ENCODE data around the gene GNAQ. TPM values are rescaled to one million over a fixed set of nuclear protein-coding genes. Genes with fewer than 3 reads are reported as not detected.

GNAQ gene
- total and polyA plus RNA-seq, 4 donors = 6.8 to 19.6 (median 12.6) TPM

- DNase-seq (ENCODE audit: low spot score) = no peak
- H3K36me3 ChIP-seq (ENCODE audit: control insufficient read depth in 4 of 4, insufficient read depth in 3 of 4, low read depth in 1 of 4, low read length in 3 of 4) = peaks cover 0 to 2% (median 0%) of the 10 kb centered on the region in 4 donors
- H3K9ac ChIP-seq (ENCODE audit: low read depth in 1 of 2, low read length in 2 of 2) = no peak overlapping the region
- no peaks in the 10 kb centered on the region for H3K9me3 ChIP-seq (ENCODE audit: control insufficient read depth in 4 of 4, low read length in 3 of 4)
- H3K27me3 ChIP-seq (ENCODE audit: control insufficient read depth in 4 of 4, insufficient read depth in 4 of 4, low read length in 3 of 4) = no peaks in the 10 kb centered on the region
- WGBS = 79% methylated on average over 2 of the region's 2 CpGs
- no peak for TF ChIP-seq RAD21 (IDR thresholded peaks at IDR 0.05)
- no peak for TF ChIP-seq CTCF (IDR thresholded peaks at IDR 0.05; ENCODE audit: low read depth, low read length, missing input control)
- no peak for TF ChIP-seq GABPA (IDR thresholded peaks at IDR 0.05 in 1 of 2, conservative IDR thresholded peaks at IDR 0.05 in 1 of 2)
- TF ChIP-seq YY1 (IDR thresholded peaks at IDR 0.05) = no peak
- TF ChIP-seq ATF3 (IDR thresholded peaks at IDR 0.05) = no peak
- TF ChIP-seq TAF1 (conservative IDR thresholded peaks at IDR 0.05) = no peak
- no peak for TF ChIP-seq REST (IDR thresholded peaks at IDR 0.05)
- TF ChIP-seq RXRA (IDR thresholded peaks at IDR 0.05) = no peak
- TF ChIP-seq FOXA2 (IDR thresholded peaks at IDR 0.05) = no peak
- TF ChIP-seq SP1 (IDR thresholded peaks at IDR 0.05) = no peak
- TF ChIP-seq HNF4G (IDR thresholded peaks at IDR 0.05) = no peak
- no peak for TF ChIP-seq JUND (IDR thresholded peaks at IDR 0.05)
- no peak for TF ChIP-seq MAX (IDR thresholded peaks at IDR 0.05)
- no peak for TF ChIP-seq FOXA1 (IDR thresholded peaks at IDR 0.05)
- TF ChIP-seq ZBTB33 (IDR thresholded peaks at IDR 0.05) = no peak
- no peak overlapping the region for H3K4me3 ChIP-seq (ENCODE audit: low read depth in 1 of 3, low read length in 3 of 3)
- no peak overlapping the region for H3K27ac ChIP-seq (ENCODE audit: low read depth in 1 of 2, low read length in 2 of 2)
- H3K4me1 ChIP-seq (ENCODE audit: control insufficient read depth in 4 of 4, insufficient read depth in 4 of 4, low read length in 3 of 4) = peaks cover 0 to 2% (median 0%) of the 10 kb centered on the region in 4 donors
Measured at GRCh38 chr9:77927265-77927664, 104.3 kb downstream of the GNAQ start.

GRCh38 chr9:77926371-77926878, 105.2 kb downstream of the GNAQ start:
- no peak overlapping the region for H3K9ac ChIP-seq (ENCODE audit: low read depth in 1 of 2, low read length in 2 of 2)
- peaks cover 0 to 2% (median 0%) of the 10 kb centered on the region in 4 donors for H3K4me1 ChIP-seq (ENCODE audit: control insufficient read depth in 4 of 4, insufficient read depth in 4 of 4, low read length in 3 of 4)
- H3K9me3 ChIP-seq (ENCODE audit: control insufficient read depth in 4 of 4, low read length in 3 of 4) = no peaks in the 10 kb centered on the region
- H3K36me3 ChIP-seq (ENCODE audit: control insufficient read depth in 4 of 4, insufficient read depth in 3 of 4, low read depth in 1 of 4, low read length in 3 of 4) = peaks cover 0 to 7% (median under 1%) of the 10 kb centered on the region in 4 donors
- H3K27ac ChIP-seq (ENCODE audit: low read depth in 1 of 2, low read length in 2 of 2) = no peak overlapping the region
- H3K27me3 ChIP-seq (ENCODE audit: control insufficient read depth in 4 of 4, insufficient read depth in 4 of 4, low read length in 3 of 4) = no peaks in the 10 kb centered on the region
- DNase-seq (ENCODE audit: low spot score) = no peak
- H3K4me3 ChIP-seq (ENCODE audit: low read depth in 1 of 3, low read length in 3 of 3) = no peak overlapping the region
- TF ChIP-seq GABPA (IDR thresholded peaks at IDR 0.05 in 1 of 2, conservative IDR thresholded peaks at IDR 0.05 in 1 of 2) (no peak), ATF3 (IDR thresholded peaks at IDR 0.05) (no peak), FOXA2 (IDR thresholded peaks at IDR 0.05) (no peak), CTCF (IDR thresholded peaks at IDR 0.05; ENCODE audit: low read depth, low read length, missing input control) (no peak), HNF4A (conservative IDR thresholded peaks at IDR 0.05) (no peak), REST (IDR thresholded peaks at IDR 0.05) (no peak), RAD21 (IDR thresholded peaks at IDR 0.05) (no peak), MAX (IDR thresholded peaks at IDR 0.05) (no peak), NR2F2 (IDR thresholded peaks at IDR 0.05) (no peak)
